ENCODE measurements around the gene EPHB2. TPM values are rescaled to one million over a fixed set of nuclear protein-coding genes. Genes with fewer than 3 reads are reported as not detected.

EPHB2 gene
- total RNA-seq, 2 experiments from 2014 or later: 0.59 TPM; not detected in 1

- DNase-seq (ENCODE audit: low spot score): no peak
- ChIA-PET CTCF (ENCODE audit: unreplicated experiment) (no interaction called here), POLR2A (interaction anchor here (0.7 kb wide), 1 partner anchor 306 kb away, joined by 3 read pairs; no protein-coding TSS in a partner anchor)
- Histone ChIP-seq H3K9me2 (ENCODE audit: insufficient read depth, low read length) (no peaks in the 10 kb centered on the region), H3K9me3 (ENCODE audit: low read length) (no peaks in the 10 kb centered on the region), H3K4me3 (ENCODE audit: low read depth, low read length, poor library complexity, severe bottlenecking) (no peak overlapping the region), H4K20me1 (ENCODE audit: insufficient read depth, low read length) (no peaks in the 10 kb centered on the region), H3K4me2 (ENCODE audit: low read length) (no peak overlapping the region), H3K4me1 (ENCODE audit: insufficient read depth, low read length, poor library complexity, severe bottlenecking) (no peaks in the 10 kb centered on the region), H3K79me2 (ENCODE audit: insufficient read depth, low read depth, low read length) (no peaks in the 10 kb centered on the region), H3K27ac (ENCODE audit: low read depth, low read length, poor library complexity, severe bottlenecking) (no peak overlapping the region), H3K36me3 (ENCODE audit: insufficient read depth, low read length) (no peaks in the 10 kb centered on the region), H2AFZ (ENCODE audit: low read length) (no peak overlapping the region)
- no TSS peak for BruUV-seq (replicated peaks)
- intact Hi-C loops (cut with micrococcal nuclease; ENCODE audit: unreplicated experiment): no loop called here
- TF ChIP-seq EZH2phosphoT487 (IDR thresholded peaks at IDR 0.05; ENCODE audit: borderline replicate concordance, low read depth, low read length): no peak
- TF ChIP-seq CTCF (conservative IDR thresholded peaks at IDR 0.05; ENCODE audit: low read length): no peak
Observed at GRCh38 chr1:22918644-22919043, 208.0 kb downstream of the EPHB2 start.

DNA sequence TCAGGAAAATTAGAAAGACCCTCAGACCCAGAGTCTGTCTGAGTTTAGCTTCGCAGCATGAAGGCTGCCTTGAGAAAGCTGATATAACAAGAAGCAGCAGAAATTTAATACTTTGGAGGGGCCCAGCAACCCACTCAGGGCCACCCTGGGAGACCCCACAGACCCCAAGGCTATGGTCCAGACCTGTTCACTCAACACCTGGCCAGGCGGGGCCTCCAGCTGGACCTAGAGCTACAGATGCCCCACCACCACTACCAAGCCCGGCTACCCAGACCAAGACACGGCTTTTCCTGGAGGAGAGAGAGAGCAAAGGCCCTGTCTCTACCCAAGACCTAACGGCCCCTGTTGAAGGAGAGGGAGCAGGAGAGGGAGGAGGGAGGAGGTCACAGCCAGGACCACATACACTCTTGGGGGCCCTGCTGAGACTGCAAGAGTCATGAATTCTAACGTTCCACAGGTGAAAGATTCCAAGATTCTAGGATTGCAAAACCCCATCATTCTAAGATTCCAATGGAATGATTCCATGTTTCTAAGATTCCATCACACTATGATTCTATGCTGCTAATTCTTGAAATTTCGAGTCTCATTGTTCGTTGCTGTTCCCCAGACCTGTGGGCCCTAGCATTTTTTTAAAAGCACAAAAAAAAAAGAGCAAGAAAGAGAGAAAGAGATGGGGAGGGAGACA, 208.8 kb downstream of the EPHB2 start:
- no peak overlapping the region for H3K27ac ChIP-seq (ENCODE audit: low read depth, low read length, poor library complexity, severe bottlenecking)
- no peak for DNase-seq (ENCODE audit: low spot score)
- no peak overlapping the region for H2AFZ ChIP-seq (ENCODE audit: low read length)
- intact Hi-C loops (cut with micrococcal nuclease; ENCODE audit: unreplicated experiment): no loop called here
- no peak overlapping the region for H3K4me3 ChIP-seq (ENCODE audit: low read depth, low read length, poor library complexity, severe bottlenecking)
- no peaks in the 10 kb centered on the region for H3K9me3 ChIP-seq (ENCODE audit: low read length)
- no peaks in the 10 kb centered on the region for H3K4me1 ChIP-seq (ENCODE audit: insufficient read depth, low read length, poor library complexity, severe bottlenecking)
- no peaks in the 10 kb centered on the region for H3K79me2 ChIP-seq (ENCODE audit: insufficient read depth, low read depth, low read length)
- no peak overlapping the region for H3K4me2 ChIP-seq (ENCODE audit: low read length)
- ChIA-PET POLR2A (interaction anchor here (0.5 kb wide), 1 partner anchor 149 kb away, joined by 5 read pairs; no protein-coding TSS in a partner anchor), CTCF (ENCODE audit: unreplicated experiment) (no interaction called here)
- no peaks in the 10 kb centered on the region for H3K36me3 ChIP-seq (ENCODE audit: insufficient read depth, low read length)
- no peaks in the 10 kb centered on the region for H4K20me1 ChIP-seq (ENCODE audit: insufficient read depth, low read length)
- TF ChIP-seq EZH2phosphoT487 (IDR thresholded peaks at IDR 0.05; ENCODE audit: borderline replicate concordance, low read depth, low read length) (no peak), CTCF (conservative IDR thresholded peaks at IDR 0.05; ENCODE audit: low read length) (no peak)
- BruUV-seq (replicated peaks): no TSS peak
- no peaks in the 10 kb centered on the region for H3K9me2 ChIP-seq (ENCODE audit: insufficient read depth, low read length)

GRCh38 chr1:22920026-22920733, 209.5 kb downstream of the EPHB2 start:
- Histone ChIP-seq H3K9me3 (ENCODE audit: low read length) (no peaks in the 10 kb centered on the region), H3K27ac (ENCODE audit: low read depth, low read length, poor library complexity, severe bottlenecking) (no peak overlapping the region), H3K79me2 (ENCODE audit: insufficient read depth, low read depth, low read length) (no peaks in the 10 kb centered on the region), H3K4me3 (ENCODE audit: low read depth, low read length, poor library complexity, severe bottlenecking) (no peak overlapping the region), H3K36me3 (ENCODE audit: insufficient read depth, low read length) (no peaks in the 10 kb centered on the region), H3K9me2 (ENCODE audit: insufficient read depth, low read length) (no peaks in the 10 kb centered on the region), H3K4me2 (ENCODE audit: low read length) (no peak overlapping the region), H4K20me1 (ENCODE audit: insufficient read depth, low read length) (no peaks in the 10 kb centered on the region), H2AFZ (ENCODE audit: low read length) (no peak overlapping the region), H3K4me1 (ENCODE audit: insufficient read depth, low read length, poor library complexity, severe bottlenecking) (no peaks in the 10 kb centered on the region)
- POLR2A ChIA-PET: interaction anchor here (0.5 kb wide), 1 partner anchor 150 kb away, joined by 5 read pairs; no protein-coding TSS in a partner anchor
- CTCF ChIA-PET (ENCODE audit: unreplicated experiment): no interaction called here
- BruUV-seq (replicated peaks): no TSS peak
- TF ChIP-seq CTCF (conservative IDR thresholded peaks at IDR 0.05; ENCODE audit: low read length) (no peak), EZH2phosphoT487 (IDR thresholded peaks at IDR 0.05; ENCODE audit: borderline replicate concordance, low read depth, low read length) (no peak)
- intact Hi-C loops (cut with micrococcal nuclease; ENCODE audit: unreplicated experiment): no loop called here
- no peak for DNase-seq (ENCODE audit: low spot score)
